DMS79 treated with DMSO at 0.1 percent for 48 hours (cell line): ENCODE data around the gene LHX3.

Experiments
- DNase-seq: peaks from one replicate; lab custom pipeline; 2025; lab: John Stamatoyannopoulos, UW

The LHX3 gene

GRCh38 chr9:136204838-136205706 lies at the start of gene LHX3:
Gene LHX3 (minus strand): TSS chr9:136205128. CDS start chr9:136205012, 116 bp downstream.
- DNase-seq, result no peak

- DNase-seq, result no peak
These were observed 48.6 kb upstream of the LHX3 start for GRCh38 chr9:136253246-136254130.

- no peak for DNase-seq
These were observed 47.9 kb upstream of the LHX3 start for GRCh38 chr9:136252846-136253245.

GRCh38 chr9:136252281-136252680 lies 47.4 kb upstream of the LHX3 start:
- no peak for DNase-seq

GRCh38 chr9:136251264-136252115 lies 46.6 kb upstream of the LHX3 start:
- DNase-seq, result no peak

GRCh38 chr9:136250676-136251075 lies 45.7 kb upstream of the LHX3 start:
- no peak for DNase-seq

GRCh38 chr9:136249877-136250559 lies 45.1 kb upstream of the LHX3 start:
- peak; percentile 21 for DNase-seq

- no peak for DNase-seq
These were observed 44.3 kb upstream of the LHX3 start for GRCh38 chr9:136248951-136249876.

- DNase-seq, result no peak
These were observed 43.2 kb upstream of the LHX3 start for GRCh38 chr9:136247947-136248637.

- no peak for DNase-seq
These were observed 42.6 kb upstream of the LHX3 start for GRCh38 chr9:136247551-136247916.

- no peak for DNase-seq
These were observed 42.1 kb upstream of the LHX3 start for GRCh38 chr9:136246849-136247550.

GRCh38 chr9:136245219-136246150 lies 40.6 kb upstream of the LHX3 start, which contains the start of gene QSOX2:
Gene QSOX2 (minus strand): TSS chr9:136245812. CDS start chr9:136245803, 9 bp downstream.
- peak; percentile 81 for DNase-seq

GRCh38 chr9:136244969-136245218 lies 40.0 kb upstream of the LHX3 start:
- DNase-seq, result no peak

- no peak for DNase-seq
These were observed 39.4 kb upstream of the LHX3 start for GRCh38 chr9:136244122-136244968.

GRCh38 chr9:136243631-136244030 lies 38.7 kb upstream of the LHX3 start:
- DNase-seq, result no peak

GRCh38 chr9:136242918-136243525 lies 38.1 kb upstream of the LHX3 start:
- no peak for DNase-seq

GRCh38 chr9:136242248-136242647 lies 37.3 kb upstream of the LHX3 start:
- no peak for DNase-seq
